ENCODE results near the gene MUC20.
"Not testable (repeated sequence)": the region's sequence is repeated elsewhere in the genome, so short reads cannot be mapped to it uniquely, and the experiment has no call there.

GRCh38 chr3:195781236-195781635 lies 60.5 kb downstream of the MUC20 start:
- not testable (repeated sequence) for TF ChIP-seq CTCF, POLR2A (IDR thresholded peaks at IDR 0.05)

Measured in right lobe of liver (tissue), 4 donors.